Prostate gland (tissue), 2 donors: ENCODE measurements around the gene ZAR1L.

Experiments used
- POLR2AphosphoS5 ChIP-seq: sonication (generic); formaldehyde crosslinking; IDR thresholded peaks from one replicate; pipeline ENCODE4 v1.6.1; 2017; ENCODE audit warnings: antibody characterized with exemption
- TF ChIP-seq, protein P1 (sequence below), 4 experiments: fragments of 200-600 bp in 2 of 4; fragments of 450-650 bp in 2 of 4; sonication (generic) in 2 of 4; IDR thresholded peaks; 1 replicate in 3 of 4; 2 replicates in 1 of 4; pipeline ENCODE4 v1.5.1; 2016 to 2019; ENCODE audit warnings: antibody characterized with exemption in 4 of 4, mild to moderate bottlenecking in 2 of 4, moderate library complexity in 2 of 4

- no peak for TF ChIP-seq POLR2AphosphoS5
- TF ChIP-seq, protein P1, sequence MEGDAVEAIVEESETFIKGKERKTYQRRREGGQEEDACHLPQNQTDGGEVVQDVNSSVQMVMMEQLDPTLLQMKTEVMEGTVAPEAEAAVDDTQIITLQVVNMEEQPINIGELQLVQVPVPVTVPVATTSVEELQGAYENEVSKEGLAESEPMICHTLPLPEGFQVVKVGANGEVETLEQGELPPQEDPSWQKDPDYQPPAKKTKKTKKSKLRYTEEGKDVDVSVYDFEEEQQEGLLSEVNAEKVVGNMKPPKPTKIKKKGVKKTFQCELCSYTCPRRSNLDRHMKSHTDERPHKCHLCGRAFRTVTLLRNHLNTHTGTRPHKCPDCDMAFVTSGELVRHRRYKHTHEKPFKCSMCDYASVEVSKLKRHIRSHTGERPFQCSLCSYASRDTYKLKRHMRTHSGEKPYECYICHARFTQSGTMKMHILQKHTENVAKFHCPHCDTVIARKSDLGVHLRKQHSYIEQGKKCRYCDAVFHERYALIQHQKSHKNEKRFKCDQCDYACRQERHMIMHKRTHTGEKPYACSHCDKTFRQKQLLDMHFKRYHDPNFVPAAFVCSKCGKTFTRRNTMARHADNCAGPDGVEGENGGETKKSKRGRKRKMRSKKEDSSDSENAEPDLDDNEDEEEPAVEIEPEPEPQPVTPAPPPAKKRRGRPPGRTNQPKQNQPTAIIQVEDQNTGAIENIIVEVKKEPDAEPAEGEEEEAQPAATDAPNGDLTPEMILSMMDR (IDR thresholded peaks at IDR 0.05): no peak
These were observed 9.5 kb downstream of the ZAR1L start for GRCh38 chr13:32305646-32306045.
